Ishikawa (cell line): ENCODE results near the gene PUDP.

Source experiments
- CREB1 ChIP-seq: IDR thresholded peaks from 2 replicates; pipeline ENCODE4 v1.6.1; 2012; ENCODE audit warnings: low read depth
- EP300 ChIP-seq: IDR thresholded peaks from 2 replicates; pipeline ENCODE4 v1.6.1; 2012; ENCODE audit warnings: borderline replicate concordance
- RAD21 ChIP-seq: IDR thresholded peaks from 2 replicates; pipeline ENCODE4 v1.6.1; 2012; ENCODE audit warnings: low read depth
- TAF1 ChIP-seq: IDR thresholded peaks from 2 replicates; pipeline ENCODE4 v1.6.1; 2012; ENCODE audit warnings: low read depth, mild to moderate bottlenecking
- TCF12 ChIP-seq: IDR thresholded peaks from 2 replicates; pipeline ENCODE4 v1.6.1; 2012; ENCODE audit warnings: low read depth
- YY1 ChIP-seq: IDR thresholded peaks from 2 replicates; pipeline ENCODE4 v1.6.1; 2012; ENCODE audit warnings: low read depth
- TF ChIP-seq, protein P1 (sequence below): IDR thresholded peaks from 2 replicates; pipeline ENCODE4 v1.6.1; 2012
- TF ChIP-seq, protein P2 (sequence below): IDR thresholded peaks from 2 replicates; pipeline ENCODE4 v1.6.1; 2012
- TF ChIP-seq, protein P3 (sequence below): IDR thresholded peaks from 2 replicates; pipeline ENCODE4 v1.6.1; 2012; ENCODE audit warnings: low read depth, mild to moderate bottlenecking

DNA sequence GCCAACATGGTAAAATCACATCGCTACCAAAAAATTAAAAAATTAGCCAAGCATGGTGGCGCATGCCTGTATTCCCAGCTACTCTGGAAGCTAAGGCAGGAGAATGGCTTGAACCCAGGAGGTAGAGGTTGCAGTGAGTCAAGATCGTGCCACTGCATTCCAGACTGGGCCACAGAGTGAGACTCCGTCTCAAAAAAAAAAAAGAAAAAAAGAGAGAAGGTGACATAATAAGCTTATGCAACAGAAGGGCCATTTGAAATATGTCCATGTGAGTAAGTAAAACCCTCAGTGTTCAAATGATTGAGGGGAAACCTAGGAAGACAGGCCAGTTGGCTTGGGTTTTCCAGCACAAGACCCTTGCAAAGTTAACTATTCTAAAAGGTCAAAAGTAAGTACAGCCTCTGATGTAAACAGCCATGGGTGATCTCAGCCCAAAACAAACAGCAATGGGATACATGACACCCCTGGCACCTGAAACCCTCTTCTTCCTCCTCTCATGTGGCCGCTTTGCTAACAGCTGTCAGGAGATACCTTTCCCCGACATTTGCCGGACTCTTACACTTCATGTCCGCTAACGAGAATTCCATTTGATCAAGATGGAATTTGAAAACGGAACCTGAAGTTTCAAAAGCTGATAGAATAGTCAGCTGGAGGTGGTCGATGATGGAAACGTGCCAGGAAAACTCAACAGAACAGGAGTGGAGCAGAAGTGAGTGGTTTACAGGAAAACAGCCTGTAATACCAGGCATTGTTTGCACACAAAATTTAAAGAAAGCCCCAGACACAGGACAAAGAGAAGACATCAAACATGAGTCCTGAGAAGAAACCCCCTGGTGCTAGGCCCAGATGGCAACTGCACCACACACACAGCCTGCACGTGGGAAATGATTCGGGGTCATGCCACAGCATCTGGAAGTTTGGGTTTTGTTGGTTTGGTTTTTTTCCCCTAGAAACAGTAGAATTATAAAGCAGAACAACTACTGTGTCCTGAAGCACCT lies 93.4 kb downstream of the PUDP start:
- TF ChIP-seq, protein P1, sequence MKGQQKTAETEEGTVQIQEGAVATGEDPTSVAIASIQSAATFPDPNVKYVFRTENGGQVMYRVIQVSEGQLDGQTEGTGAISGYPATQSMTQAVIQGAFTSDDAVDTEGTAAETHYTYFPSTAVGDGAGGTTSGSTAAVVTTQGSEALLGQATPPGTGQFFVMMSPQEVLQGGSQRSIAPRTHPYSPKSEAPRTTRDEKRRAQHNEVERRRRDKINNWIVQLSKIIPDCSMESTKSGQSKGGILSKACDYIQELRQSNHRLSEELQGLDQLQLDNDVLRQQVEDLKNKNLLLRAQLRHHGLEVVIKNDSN: no peak
- TF ChIP-seq, protein P2, sequence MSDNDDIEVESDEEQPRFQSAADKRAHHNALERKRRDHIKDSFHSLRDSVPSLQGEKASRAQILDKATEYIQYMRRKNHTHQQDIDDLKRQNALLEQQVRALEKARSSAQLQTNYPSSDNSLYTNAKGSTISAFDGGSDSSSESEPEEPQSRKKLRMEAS: no peak
- TF ChIP-seq TAF1 (no peak), EP300 (no peak), YY1 (no peak), CREB1 (no peak), TCF12 (no peak), RAD21 (no peak)
- TF ChIP-seq, protein P3, sequence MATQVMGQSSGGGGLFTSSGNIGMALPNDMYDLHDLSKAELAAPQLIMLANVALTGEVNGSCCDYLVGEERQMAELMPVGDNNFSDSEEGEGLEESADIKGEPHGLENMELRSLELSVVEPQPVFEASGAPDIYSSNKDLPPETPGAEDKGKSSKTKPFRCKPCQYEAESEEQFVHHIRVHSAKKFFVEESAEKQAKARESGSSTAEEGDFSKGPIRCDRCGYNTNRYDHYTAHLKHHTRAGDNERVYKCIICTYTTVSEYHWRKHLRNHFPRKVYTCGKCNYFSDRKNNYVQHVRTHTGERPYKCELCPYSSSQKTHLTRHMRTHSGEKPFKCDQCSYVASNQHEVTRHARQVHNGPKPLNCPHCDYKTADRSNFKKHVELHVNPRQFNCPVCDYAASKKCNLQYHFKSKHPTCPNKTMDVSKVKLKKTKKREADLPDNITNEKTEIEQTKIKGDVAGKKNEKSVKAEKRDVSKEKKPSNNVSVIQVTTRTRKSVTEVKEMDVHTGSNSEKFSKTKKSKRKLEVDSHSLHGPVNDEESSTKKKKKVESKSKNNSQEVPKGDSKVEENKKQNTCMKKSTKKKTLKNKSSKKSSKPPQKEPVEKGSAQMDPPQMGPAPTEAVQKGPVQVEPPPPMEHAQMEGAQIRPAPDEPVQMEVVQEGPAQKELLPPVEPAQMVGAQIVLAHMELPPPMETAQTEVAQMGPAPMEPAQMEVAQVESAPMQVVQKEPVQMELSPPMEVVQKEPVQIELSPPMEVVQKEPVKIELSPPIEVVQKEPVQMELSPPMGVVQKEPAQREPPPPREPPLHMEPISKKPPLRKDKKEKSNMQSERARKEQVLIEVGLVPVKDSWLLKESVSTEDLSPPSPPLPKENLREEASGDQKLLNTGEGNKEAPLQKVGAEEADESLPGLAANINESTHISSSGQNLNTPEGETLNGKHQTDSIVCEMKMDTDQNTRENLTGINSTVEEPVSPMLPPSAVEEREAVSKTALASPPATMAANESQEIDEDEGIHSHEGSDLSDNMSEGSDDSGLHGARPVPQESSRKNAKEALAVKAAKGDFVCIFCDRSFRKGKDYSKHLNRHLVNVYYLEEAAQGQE: no peak
